Upper lobe of right lung (tissue), 1 donor: ENCODE measurements around the gene HECTD4. TPM values are rescaled to one million over a fixed set of nuclear protein-coding genes. Genes with fewer than 3 reads are reported as not detected.

Experiments used
- ATAC-seq: fragments of 200-7000 bp; cut with Tn5 transposase; one replicate; pipeline ENCODE4 v1.9.1; 2020; ENCODE audit warnings: mild to moderate bottlenecking, moderate library complexity
- DNase-seq: peaks from one replicate; pipeline ENCODE4 v3.0.0-alpha.2; 2020
- H3K27ac ChIP-seq: fragments of 200-600 bp; one replicate; pipeline ENCODE4 v1.8.0; 2022
- H3K27me3 ChIP-seq: fragments of 200-600 bp; one replicate; pipeline ENCODE4 v1.8.0; 2022; ENCODE audit warnings: mild to moderate bottlenecking
- H3K36me3 ChIP-seq: fragments of 200-600 bp; one replicate; pipeline ENCODE4 v1.8.0; 2022
- H3K4me1 ChIP-seq: fragments of 200-600 bp; one replicate; pipeline ENCODE4 v1.8.0; 2022
- H3K4me3 ChIP-seq: fragments of 200-600 bp; one replicate; pipeline ENCODE4 v1.8.0; 2022; ENCODE audit warnings: mild to moderate bottlenecking
- H3K9me3 ChIP-seq: fragments of 200-600 bp; one replicate; pipeline ENCODE4 v1.8.0; 2022
- CTCF ChIP-seq: fragments of 200-600 bp; IDR thresholded peaks from one replicate; pipeline ENCODE4 v1.8.0; 2022; ENCODE audit warnings: antibody characterized with exemption
- intact Hi-C: fragments of 100-400 bp; cut with DNase I; formaldehyde crosslinking; loops from one replicate; pipeline ENCODE4 v1.11.0; 2022
- total RNA-seq: library from RNA; stranded (reverse); fragmentation: NEBNext Ultra II Directional; extraction: Animal tissue kit (Norgen Biotek cat#: 25700); gene quantifications from one replicate; pipeline ENCODE4 v1.2.1, GENCODE V29; 2021
- donor health status: DM: no; HTN: yes; CAD: no; lungs with severe emphysema.

The HECTD4 gene
- total RNA-seq, 1 donor from 2014 or later = 54.7 TPM

DNA sequence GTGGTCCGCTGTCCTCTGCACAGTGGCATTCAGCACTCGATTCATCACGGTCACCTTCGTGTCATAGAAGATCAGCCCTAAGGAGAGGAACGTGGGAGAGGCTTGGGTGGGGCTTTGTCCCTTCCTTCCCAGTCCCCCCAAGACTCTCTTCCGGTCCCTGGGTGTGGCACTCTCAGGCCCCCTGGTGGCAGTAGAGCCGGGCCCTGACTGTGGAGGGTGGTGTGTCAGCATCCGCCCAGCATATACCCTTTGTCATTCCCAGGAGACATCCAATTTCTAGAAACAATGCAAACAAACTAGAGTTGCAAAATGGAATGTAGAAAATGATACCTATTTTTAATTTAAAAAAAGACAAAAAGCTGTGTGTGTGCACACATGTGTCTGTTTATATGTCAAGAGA, 211.9 kb downstream of the HECTD4 start:
- peak; percentile 42 for TF ChIP-seq CTCF
- H3K27ac ChIP-seq = no peak overlapping the region
- no peaks in the 10 kb centered on the region for H3K9me3 ChIP-seq
- intact Hi-C loops = no loop called here
- H3K4me1 ChIP-seq = no peaks in the 10 kb centered on the region
- ATAC-seq (peak; percentile 36), DNase-seq (no peak)
- H3K27me3 ChIP-seq = no peaks in the 10 kb centered on the region
- H3K4me3 ChIP-seq = no peak overlapping the region
- H3K36me3 ChIP-seq = peaks cover 40% of the 10 kb centered on the region

DNA sequence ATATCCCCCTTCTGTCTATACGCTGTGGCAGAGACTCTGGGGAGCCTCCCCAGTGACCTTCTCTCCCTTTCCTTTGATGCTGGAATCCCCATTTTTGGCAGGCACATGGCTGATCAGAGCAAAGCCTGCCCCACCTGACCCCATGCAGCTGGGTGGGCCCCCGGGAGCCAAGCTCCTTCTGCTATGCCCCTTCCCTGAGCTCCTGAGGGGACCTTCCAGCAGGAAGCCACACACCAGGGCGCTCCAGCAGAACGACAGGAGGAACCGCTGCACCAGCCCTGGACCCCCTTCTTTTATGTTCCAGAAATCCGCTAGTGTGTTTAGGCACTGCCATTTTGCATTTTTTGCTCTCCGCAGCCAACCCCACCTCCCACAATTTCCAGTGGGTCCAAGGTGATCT, 212.3 kb downstream of the HECTD4 start:
- Histone ChIP-seq H3K9me3 (no peaks in the 10 kb centered on the region), H3K27ac (no peak overlapping the region), H3K4me3 (no peak overlapping the region), H3K27me3 (no peaks in the 10 kb centered on the region), H3K36me3 (peaks cover 36% of the 10 kb centered on the region), H3K4me1 (no peaks in the 10 kb centered on the region)
- intact Hi-C loops = no loop called here
- ATAC-seq (no peak), DNase-seq (peak; percentile 32)
- no peak for TF ChIP-seq CTCF

GRCh38 chr12:112169161-112169872, 212.9 kb downstream of the HECTD4 start:
- TF ChIP-seq CTCF = no peak
- DNase-seq (no peak), ATAC-seq (no peak)

GRCh38 chr12:112168561-112168971, 213.7 kb downstream of the HECTD4 start:
- H3K36me3 ChIP-seq = peaks cover 29% of the 10 kb centered on the region
- no peak overlapping the region for H3K27ac ChIP-seq
- no peaks in the 10 kb centered on the region for H3K9me3 ChIP-seq
- intact Hi-C loops = no loop called here
- H3K27me3 ChIP-seq = no peaks in the 10 kb centered on the region
- ATAC-seq = no peak
- no peaks in the 10 kb centered on the region for H3K4me1 ChIP-seq
- H3K4me3 ChIP-seq = no peak overlapping the region
- no peak for TF ChIP-seq CTCF
- DNase-seq = no peak

More at GRCh38 chr12:112169161-112169872, 212.9 kb downstream of the HECTD4 start:
- Histone ChIP-seq H3K27me3 (no peaks in the 10 kb centered on the region), H3K36me3 (peaks cover 29% of the 10 kb centered on the region), H3K27ac (no peak overlapping the region), H3K4me3 (no peak overlapping the region), H3K9me3 (no peaks in the 10 kb centered on the region), H3K4me1 (no peaks in the 10 kb centered on the region)
- intact Hi-C loops = no loop called here

- intact Hi-C loops = no loop called here
- peaks cover 30% of the 10 kb centered on the region for H3K36me3 ChIP-seq
- no peak for DNase-seq
- no peak overlapping the region for H3K27ac ChIP-seq
- no peaks in the 10 kb centered on the region for H3K27me3 ChIP-seq
- ATAC-seq = no peak
- H3K4me1 ChIP-seq = no peaks in the 10 kb centered on the region
- TF ChIP-seq CTCF = no peak
- no peaks in the 10 kb centered on the region for H3K9me3 ChIP-seq
- H3K4me3 ChIP-seq = no peak overlapping the region
Observed at GRCh38 chr12:112167718-112168525, 214.3 kb downstream of the HECTD4 start.
